Panc1 (cell line): ENCODE data around the gene SLC10A3. TPM values are rescaled to one million over a fixed set of nuclear protein-coding genes. Genes with fewer than 3 reads are reported as not detected.

Source experiments
- ATAC-seq: fragments of 200-7000 bp; cut with Tn5 transposase; 2 replicates; pipeline ENCODE4 v1.9.1; 2020; ENCODE audit warnings: mild to moderate bottlenecking, moderate library complexity
- BruUV-seq: library from RNA; stranded (reverse); fragments of 400-500 nt; replicated peaks from 2 replicates; lab custom pipeline; 2021; lab: Mats Ljungman, UMichigan
- CTCF ChIA-PET: fragments of 300-600 bp; sonication (Branson Sonifier 250); formaldehyde crosslinking; loops from one replicate; lab custom pipeline; 2022; ENCODE audit warnings: antibody characterized with exemption; lab: Charles Lee
- POLR2A ChIA-PET: fragments of 300-600 bp; sonication (Branson Sonifier 250); formaldehyde crosslinking; loops from one replicate; lab custom pipeline; 2022; ENCODE audit warnings: antibody characterized with exemption; lab: Charles Lee
- DNase-seq: peaks from one replicate; pipeline ENCODE4 v3.0.0-alpha.2; 2010; ENCODE audit warnings: low read depth, low spot score
- H3K27ac ChIP-seq: 2 replicates; pipeline ENCODE4 v1.5.1; 2011; ENCODE audit warnings: mild to moderate bottlenecking, low read length, inconsistent platforms
- H3K27me3 ChIP-seq: fragments of 200-500 bp; sonication (Bioruptor generic); 2 replicates; pipeline ENCODE4 v1.6.0; 2014; ENCODE audit warnings: low read length, inconsistent platforms; ENCODE audit not compliant: control insufficient read depth, insufficient read depth
- H3K36me3 ChIP-seq: fragments of 200-500 bp; sonication (Bioruptor generic); 2 replicates; pipeline ENCODE4 v1.5.1; 2014; ENCODE audit warnings: inconsistent platforms, mild to moderate bottlenecking, low read length, moderate library complexity; ENCODE audit not compliant: control insufficient read depth, insufficient read depth
- H3K4me1 ChIP-seq: 2 replicates; pipeline ENCODE4 v1.5.1; 2011; ENCODE audit warnings: inconsistent platforms, mild to moderate bottlenecking, low read length, moderate library complexity; ENCODE audit not compliant: control insufficient read depth, insufficient read depth
- H3K4me3 ChIP-seq, 2 experiments: 2 replicates each; pipeline ENCODE4 v1.5.1; 2011 to 2012; ENCODE audit warnings: low read depth in 2 of 2, low read length in 2 of 2, mild to moderate bottlenecking in 2 of 2, inconsistent platforms in 1 of 2, moderate library complexity in 1 of 2
- H3K9me3 ChIP-seq: fragments of 200-500 bp; sonication (Bioruptor generic); 2 replicates; pipeline ENCODE4 v1.5.1; 2014; ENCODE audit warnings: low read depth, mild to moderate bottlenecking, inconsistent platforms, low read length, moderate library complexity; ENCODE audit not compliant: control insufficient read depth, insufficient read depth
- POLR2AphosphoS5 ChIP-seq: IDR thresholded peaks from 2 replicates; pipeline ENCODE4 v1.6.1; 2012; ENCODE audit warnings: mild to moderate bottlenecking, low read depth, low read length, moderate library complexity
- SIN3A ChIP-seq: IDR thresholded peaks from 2 replicates; pipeline ENCODE4 v1.6.1; 2012; ENCODE audit warnings: low read depth, mild to moderate bottlenecking, low read length, moderate library complexity, borderline replicate concordance; ENCODE audit not compliant: insufficient read depth
- TCF7L2 ChIP-seq: IDR thresholded peaks from 2 replicates; pipeline ENCODE4 v1.6.1; 2011; ENCODE audit warnings: mild to moderate bottlenecking, low read depth, low read length, inconsistent platforms
- in situ Hi-C: cut with HindIII; loops from 2 replicates; pipeline ENCODE4 v1.10.0; 2016; ENCODE audit warnings: low sequenced_read_pairs, low pct_unique_long_range_greater_than_20kb
- intact Hi-C: fragments of 100-400 bp; cut with micrococcal nuclease; formaldehyde crosslinking; loops from one replicate; pipeline ENCODE4 v1.10.0; 2022; ENCODE audit not compliant: unreplicated experiment
- total RNA-seq: library from RNA; stranded (reverse); gene quantifications from one replicate; pipeline ENCODE4 v1.2.1, GENCODE V29; 2021; ENCODE audit not compliant: unreplicated experiment
- TF ChIP-seq, protein P1 (sequence below): fragments of 450-650 bp; IDR thresholded peaks from 2 replicates; pipeline ENCODE4 v1.5.1; 2017; ENCODE audit warnings: mild to moderate bottlenecking
- TF ChIP-seq, protein P2 (sequence below), 2 experiments: IDR thresholded peaks; 2 replicates each; pipeline ENCODE4 v1.6.1; 2011 to 2012; ENCODE audit warnings: low read depth in 2 of 2, control low read depth in 1 of 2, low read length in 1 of 2, mild to moderate bottlenecking in 1 of 2, moderate library complexity in 1 of 2; ENCODE audit not compliant: insufficient read depth in 1 of 2

Gene SLC10A3
- total RNA-seq, 1 experiment from 2014 or later = 64.1 TPM

DNA sequence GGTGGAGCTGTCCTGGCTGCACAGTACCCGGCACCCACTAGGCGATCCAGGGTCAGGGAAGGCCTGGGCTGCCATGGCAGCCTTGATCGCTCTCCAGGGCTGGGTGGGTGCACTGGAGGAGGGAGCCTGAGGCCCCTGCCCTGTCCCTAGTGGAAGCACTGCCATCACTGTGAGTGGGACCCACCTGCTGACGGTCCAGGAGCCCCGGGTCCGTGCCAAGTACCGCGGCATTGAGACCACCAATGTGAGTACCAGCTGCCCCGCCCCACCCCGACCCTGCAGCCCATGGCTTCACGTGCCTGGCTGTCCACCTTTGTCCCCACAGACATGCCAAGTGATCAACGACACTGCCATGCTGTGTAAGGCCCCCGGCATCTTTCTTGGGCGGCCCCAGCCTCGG is 23.5 kb downstream of the SLC10A3 start:
- no peak for DNase-seq
- CTCF ChIA-PET = no interaction called here
- H3K36me3 ChIP-seq = no peaks in the 10 kb centered on the region
- no peak overlapping the region for H3K27ac ChIP-seq
- TF ChIP-seq POLR2AphosphoS5 (no peak), TCF7L2 (no peak), SIN3A (no peak)
- TF ChIP-seq, protein P1, sequence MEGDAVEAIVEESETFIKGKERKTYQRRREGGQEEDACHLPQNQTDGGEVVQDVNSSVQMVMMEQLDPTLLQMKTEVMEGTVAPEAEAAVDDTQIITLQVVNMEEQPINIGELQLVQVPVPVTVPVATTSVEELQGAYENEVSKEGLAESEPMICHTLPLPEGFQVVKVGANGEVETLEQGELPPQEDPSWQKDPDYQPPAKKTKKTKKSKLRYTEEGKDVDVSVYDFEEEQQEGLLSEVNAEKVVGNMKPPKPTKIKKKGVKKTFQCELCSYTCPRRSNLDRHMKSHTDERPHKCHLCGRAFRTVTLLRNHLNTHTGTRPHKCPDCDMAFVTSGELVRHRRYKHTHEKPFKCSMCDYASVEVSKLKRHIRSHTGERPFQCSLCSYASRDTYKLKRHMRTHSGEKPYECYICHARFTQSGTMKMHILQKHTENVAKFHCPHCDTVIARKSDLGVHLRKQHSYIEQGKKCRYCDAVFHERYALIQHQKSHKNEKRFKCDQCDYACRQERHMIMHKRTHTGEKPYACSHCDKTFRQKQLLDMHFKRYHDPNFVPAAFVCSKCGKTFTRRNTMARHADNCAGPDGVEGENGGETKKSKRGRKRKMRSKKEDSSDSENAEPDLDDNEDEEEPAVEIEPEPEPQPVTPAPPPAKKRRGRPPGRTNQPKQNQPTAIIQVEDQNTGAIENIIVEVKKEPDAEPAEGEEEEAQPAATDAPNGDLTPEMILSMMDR = no peak
- TF ChIP-seq, protein P2, sequence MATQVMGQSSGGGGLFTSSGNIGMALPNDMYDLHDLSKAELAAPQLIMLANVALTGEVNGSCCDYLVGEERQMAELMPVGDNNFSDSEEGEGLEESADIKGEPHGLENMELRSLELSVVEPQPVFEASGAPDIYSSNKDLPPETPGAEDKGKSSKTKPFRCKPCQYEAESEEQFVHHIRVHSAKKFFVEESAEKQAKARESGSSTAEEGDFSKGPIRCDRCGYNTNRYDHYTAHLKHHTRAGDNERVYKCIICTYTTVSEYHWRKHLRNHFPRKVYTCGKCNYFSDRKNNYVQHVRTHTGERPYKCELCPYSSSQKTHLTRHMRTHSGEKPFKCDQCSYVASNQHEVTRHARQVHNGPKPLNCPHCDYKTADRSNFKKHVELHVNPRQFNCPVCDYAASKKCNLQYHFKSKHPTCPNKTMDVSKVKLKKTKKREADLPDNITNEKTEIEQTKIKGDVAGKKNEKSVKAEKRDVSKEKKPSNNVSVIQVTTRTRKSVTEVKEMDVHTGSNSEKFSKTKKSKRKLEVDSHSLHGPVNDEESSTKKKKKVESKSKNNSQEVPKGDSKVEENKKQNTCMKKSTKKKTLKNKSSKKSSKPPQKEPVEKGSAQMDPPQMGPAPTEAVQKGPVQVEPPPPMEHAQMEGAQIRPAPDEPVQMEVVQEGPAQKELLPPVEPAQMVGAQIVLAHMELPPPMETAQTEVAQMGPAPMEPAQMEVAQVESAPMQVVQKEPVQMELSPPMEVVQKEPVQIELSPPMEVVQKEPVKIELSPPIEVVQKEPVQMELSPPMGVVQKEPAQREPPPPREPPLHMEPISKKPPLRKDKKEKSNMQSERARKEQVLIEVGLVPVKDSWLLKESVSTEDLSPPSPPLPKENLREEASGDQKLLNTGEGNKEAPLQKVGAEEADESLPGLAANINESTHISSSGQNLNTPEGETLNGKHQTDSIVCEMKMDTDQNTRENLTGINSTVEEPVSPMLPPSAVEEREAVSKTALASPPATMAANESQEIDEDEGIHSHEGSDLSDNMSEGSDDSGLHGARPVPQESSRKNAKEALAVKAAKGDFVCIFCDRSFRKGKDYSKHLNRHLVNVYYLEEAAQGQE (IDR thresholded peaks at IDR 0.05; ENCODE audit: insufficient read depth in 1 of 2, low read depth in 2 of 2, low read length in 1 of 2) = no peak
- no peaks in the 10 kb centered on the region for H3K4me1 ChIP-seq
- H3K9me3 ChIP-seq = no peaks in the 10 kb centered on the region
- H3K4me3 ChIP-seq = no peak overlapping the region
- no peaks in the 10 kb centered on the region for H3K27me3 ChIP-seq
- no peak for ATAC-seq
- POLR2A ChIA-PET = no interaction called here
- intact Hi-C loops (no loop called here), in situ Hi-C loops (no loop called here)
- no TSS peak for BruUV-seq

DNA sequence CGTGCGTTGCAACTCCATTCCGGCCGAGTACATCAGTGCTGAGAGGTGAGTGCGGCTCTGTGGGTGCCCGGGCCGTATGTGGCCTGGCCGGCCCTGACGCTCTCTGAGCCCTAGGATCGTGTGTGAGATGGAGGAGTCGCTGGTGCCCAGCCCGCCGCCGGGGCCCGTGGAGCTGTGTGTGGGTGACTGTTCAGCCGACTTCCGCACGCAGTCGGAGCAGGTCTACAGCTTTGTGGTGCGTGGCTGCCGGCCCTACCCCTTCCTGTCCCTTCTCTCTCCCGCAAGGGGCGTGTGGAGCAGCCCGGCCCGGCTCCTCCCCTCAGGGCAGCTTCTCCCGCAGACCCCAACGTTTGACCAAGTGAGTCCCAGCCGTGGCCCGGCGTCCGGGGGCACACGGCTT is 24.4 kb downstream of the SLC10A3 start:
- no peak for TF ChIP-seq POLR2AphosphoS5
- no peak for TF ChIP-seq SIN3A
- TF ChIP-seq TCF7L2 = no peak
- TF ChIP-seq, protein P2 (IDR thresholded peaks at IDR 0.05; ENCODE audit: insufficient read depth in 1 of 2, low read depth in 2 of 2, low read length in 1 of 2) = no peak
- TF ChIP-seq, protein P1 = no peak
- in situ Hi-C loops = no loop called here
- BruUV-seq = no TSS peak

More for the DNA sequence above, 24.4 kb downstream of the SLC10A3 start:
- H3K4me3 ChIP-seq = no peak overlapping the region
- no peaks in the 10 kb centered on the region for H3K27me3 ChIP-seq
- ATAC-seq (no peak), DNase-seq (no peak)
- CTCF ChIA-PET = no interaction called here
- H3K36me3 ChIP-seq = no peaks in the 10 kb centered on the region
- no peaks in the 10 kb centered on the region for H3K4me1 ChIP-seq
- no peaks in the 10 kb centered on the region for H3K9me3 ChIP-seq
- intact Hi-C loops = no loop called here
- POLR2A ChIA-PET = no interaction called here
- no peak overlapping the region for H3K27ac ChIP-seq
